Endodermal cell (in vitro differentiated cells): ENCODE measurements around the gene KIF6. TPM values are rescaled to one million over a fixed set of nuclear protein-coding genes. Genes with fewer than 3 reads are reported as not detected.
"Not testable (repeated sequence)": the region's sequence is repeated elsewhere in the genome, so short reads cannot be mapped to it uniquely, and the experiment has no call there.

Experiments used
- DNase-seq: peaks from one replicate; pipeline ENCODE4 v3.0.0-alpha.2; 2017
- H3K27ac ChIP-seq: 2 replicates; pipeline ENCODE4 v1.5.1; 2013; ENCODE audit warnings: mild to moderate bottlenecking, low read depth, low read length, moderate library complexity
- H3K27me3 ChIP-seq: 2 replicates; pipeline ENCODE4 v1.6.1; 2013; ENCODE audit warnings: mild to moderate bottlenecking, low read length, moderate library complexity; ENCODE audit not compliant: insufficient read depth, control insufficient read depth, poor library complexity, severe bottlenecking
- H3K36me3 ChIP-seq: 2 replicates; pipeline ENCODE4 v1.7.0; 2013; ENCODE audit warnings: mild to moderate bottlenecking, low read length, moderate library complexity; ENCODE audit not compliant: control insufficient read depth, insufficient read depth
- H3K4me1 ChIP-seq: one replicate; pipeline ENCODE4 v1.7.0; 2013; ENCODE audit warnings: low read length; ENCODE audit not compliant: control insufficient read depth, insufficient read depth
- H3K4me3 ChIP-seq: 2 replicates; pipeline ENCODE4 v1.5.1; 2013; ENCODE audit warnings: mild to moderate bottlenecking, low read length, moderate library complexity
- H3K9ac ChIP-seq: 2 replicates; pipeline ENCODE4 v1.6.1; 2013; ENCODE audit warnings: mild to moderate bottlenecking, low read length, moderate library complexity; ENCODE audit not compliant: poor library complexity, severe bottlenecking; ENCODE audit errors: extremely low read depth
- H3K9me3 ChIP-seq: 2 replicates; pipeline ENCODE4 v1.6.1; 2013; ENCODE audit warnings: mild to moderate bottlenecking, low read length, moderate library complexity; ENCODE audit not compliant: control insufficient read depth
- H3K27ac Mint-ChIP-seq: 2 replicates; pipeline ENCODE4 v1.8.0; 2020; ENCODE audit warnings: mixed read lengths
- H3K27me3 Mint-ChIP-seq: 2 replicates; pipeline ENCODE4 v1.8.0; 2021; ENCODE audit warnings: mild to moderate bottlenecking, mixed read lengths; ENCODE audit not compliant: insufficient read depth
- H3K36me3 Mint-ChIP-seq: 2 replicates; pipeline ENCODE4 v1.8.0; 2020; ENCODE audit warnings: low read depth, mixed read lengths
- H3K4me1 Mint-ChIP-seq: 2 replicates; pipeline ENCODE4 v1.8.0; 2020; ENCODE audit warnings: mixed read lengths
- H3K4me3 Mint-ChIP-seq: 2 replicates; pipeline ENCODE4 v1.8.0; 2020; ENCODE audit warnings: mild to moderate bottlenecking, moderate library complexity, mixed read lengths
- H3K9me3 Mint-ChIP-seq: 2 replicates; pipeline ENCODE4 v1.8.0; 2020; ENCODE audit warnings: mild to moderate bottlenecking, mixed read lengths
- WGBS, 2 experiments: methylation state at CpG; one replicate each; pipeline versions ENCODE4 v1.1.5 to v1.1.7; 2013; ENCODE audit warnings: missing lambda C conversion rate in 2 of 2, mixed read lengths in 1 of 2; ENCODE audit not compliant: insufficient coverage in 1 of 2, insufficient read length in 1 of 2; 5-methylcytosine and 5-hydroxymethylcytosine counted together
- total RNA-seq, 2 donors: library from RNA; stranded (reverse); fragmentation: NEBNext Ultra II Directional in 1 of 2; extraction: Animal tissue kit (Norgen Biotek cat#: 25700) in 1 of 2; gene quantifications; 2 replicates in 1 of 2; 3 replicates in 1 of 2; pipeline ENCODE4 v1.2.1, GENCODE V29; 2021
- TF ChIP-seq, protein P1 (sequence below): fragments of 200-600 bp; sonication (generic); conservative IDR thresholded peaks from 2 replicates; pipeline ENCODE4 v1.5.0; 2021; ENCODE audit warnings: antibody characterized with exemption, mild to moderate bottlenecking

The KIF6 gene
- total RNA-seq, 2 donors from 2014 or later: 0.62 to 1.1 TPM

DNA sequence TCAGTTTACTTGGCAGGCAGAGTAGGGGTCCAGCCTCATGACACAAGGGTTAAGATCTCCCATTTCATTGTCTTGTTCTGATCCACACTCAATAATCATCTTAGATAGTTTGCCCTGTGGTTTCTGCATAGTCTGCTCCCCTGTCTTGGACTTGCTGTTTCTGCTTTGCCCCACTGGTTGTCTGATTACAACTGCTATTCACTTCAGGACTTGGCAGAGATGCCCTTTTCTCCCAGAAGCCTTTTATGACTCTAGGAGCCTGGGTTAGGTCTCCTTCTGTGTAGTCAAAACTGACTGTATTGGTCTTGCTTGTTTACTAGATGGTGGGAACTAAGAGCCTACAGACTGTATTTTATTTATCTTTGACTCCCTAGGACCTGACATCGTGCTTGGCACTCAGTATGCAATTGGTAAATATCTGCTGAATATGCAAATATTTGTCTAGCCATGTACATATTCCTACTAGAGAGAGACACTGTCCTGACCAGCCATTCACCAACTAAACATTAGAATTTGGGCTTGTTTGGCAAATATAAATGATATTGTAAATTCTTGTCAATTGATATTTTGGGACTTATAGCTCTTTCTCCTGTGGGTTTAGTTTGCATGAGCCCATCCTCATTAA is 236.8 kb downstream of the KIF6 start:
- no peak overlapping the region for H3K4me3 ChIP-seq
- H3K36me3 Mint-ChIP-seq: no peaks in the 10 kb centered on the region
- no peaks in the 10 kb centered on the region for H3K27me3 Mint-ChIP-seq
- peaks cover 22% of the 10 kb centered on the region for H3K4me1 Mint-ChIP-seq
- no peak for DNase-seq
- 100% methylated on average over 1 of the region's 1 CpG; no CpG with 5 or more reads in 1 of the 2 experiments for WGBS, 2 experiments
- no peaks in the 10 kb centered on the region for H3K9me3 ChIP-seq
- no peaks in the 10 kb centered on the region for H3K9me3 Mint-ChIP-seq
- no peaks in the 10 kb centered on the region for H3K36me3 ChIP-seq
- H3K27ac Mint-ChIP-seq: no peak overlapping the region
- H3K27me3 ChIP-seq: no peaks in the 10 kb centered on the region
- H3K4me3 Mint-ChIP-seq: no peak overlapping the region
- TF ChIP-seq, protein P1, sequence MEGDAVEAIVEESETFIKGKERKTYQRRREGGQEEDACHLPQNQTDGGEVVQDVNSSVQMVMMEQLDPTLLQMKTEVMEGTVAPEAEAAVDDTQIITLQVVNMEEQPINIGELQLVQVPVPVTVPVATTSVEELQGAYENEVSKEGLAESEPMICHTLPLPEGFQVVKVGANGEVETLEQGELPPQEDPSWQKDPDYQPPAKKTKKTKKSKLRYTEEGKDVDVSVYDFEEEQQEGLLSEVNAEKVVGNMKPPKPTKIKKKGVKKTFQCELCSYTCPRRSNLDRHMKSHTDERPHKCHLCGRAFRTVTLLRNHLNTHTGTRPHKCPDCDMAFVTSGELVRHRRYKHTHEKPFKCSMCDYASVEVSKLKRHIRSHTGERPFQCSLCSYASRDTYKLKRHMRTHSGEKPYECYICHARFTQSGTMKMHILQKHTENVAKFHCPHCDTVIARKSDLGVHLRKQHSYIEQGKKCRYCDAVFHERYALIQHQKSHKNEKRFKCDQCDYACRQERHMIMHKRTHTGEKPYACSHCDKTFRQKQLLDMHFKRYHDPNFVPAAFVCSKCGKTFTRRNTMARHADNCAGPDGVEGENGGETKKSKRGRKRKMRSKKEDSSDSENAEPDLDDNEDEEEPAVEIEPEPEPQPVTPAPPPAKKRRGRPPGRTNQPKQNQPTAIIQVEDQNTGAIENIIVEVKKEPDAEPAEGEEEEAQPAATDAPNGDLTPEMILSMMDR: no peak
- H3K27ac ChIP-seq: no peak overlapping the region
- H3K4me1 ChIP-seq: no peaks in the 10 kb centered on the region
- no peak overlapping the region for H3K9ac ChIP-seq

DNA sequence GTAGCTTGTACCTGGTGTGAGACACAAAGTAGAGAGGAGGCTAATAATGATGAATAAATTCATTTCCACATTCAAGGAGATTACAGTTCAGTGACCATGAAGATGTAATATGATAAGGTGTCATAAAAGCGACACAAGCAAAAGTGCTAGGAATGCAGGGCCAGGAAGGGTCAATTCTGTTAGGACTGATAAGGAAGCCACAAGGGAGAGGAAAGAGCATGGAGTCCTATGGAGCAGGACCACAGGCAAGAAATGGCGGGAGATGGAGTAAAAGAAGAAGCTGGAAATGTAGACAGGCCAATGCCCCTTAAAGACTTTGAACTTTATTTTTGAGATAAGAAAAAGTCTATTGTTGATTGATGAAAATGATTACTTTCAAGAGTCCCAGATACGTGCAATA is 240.9 kb downstream of the KIF6 start:
- H3K4me3 ChIP-seq: no peak overlapping the region
- no peak for DNase-seq
- no peaks in the 10 kb centered on the region for H3K36me3 Mint-ChIP-seq
- no peaks in the 10 kb centered on the region for H3K4me1 ChIP-seq
- H3K4me3 Mint-ChIP-seq: no peak overlapping the region
- H3K4me1 Mint-ChIP-seq: peaks cover 11% of the 10 kb centered on the region
- no peaks in the 10 kb centered on the region for H3K27me3 Mint-ChIP-seq
- H3K36me3 ChIP-seq: no peaks in the 10 kb centered on the region
- H3K27ac Mint-ChIP-seq: no peak overlapping the region
- WGBS, 2 experiments: 93 to 100% methylated on average over 2 to 3 of the region's 3 CpGs
- H3K27ac ChIP-seq: no peak overlapping the region
- TF ChIP-seq, protein P1: no peak
- no peak overlapping the region for H3K9ac ChIP-seq
- peaks cover 5% of the 10 kb centered on the region for H3K9me3 Mint-ChIP-seq
- H3K9me3 ChIP-seq: no peaks in the 10 kb centered on the region
- H3K27me3 ChIP-seq: no peaks in the 10 kb centered on the region

DNA sequence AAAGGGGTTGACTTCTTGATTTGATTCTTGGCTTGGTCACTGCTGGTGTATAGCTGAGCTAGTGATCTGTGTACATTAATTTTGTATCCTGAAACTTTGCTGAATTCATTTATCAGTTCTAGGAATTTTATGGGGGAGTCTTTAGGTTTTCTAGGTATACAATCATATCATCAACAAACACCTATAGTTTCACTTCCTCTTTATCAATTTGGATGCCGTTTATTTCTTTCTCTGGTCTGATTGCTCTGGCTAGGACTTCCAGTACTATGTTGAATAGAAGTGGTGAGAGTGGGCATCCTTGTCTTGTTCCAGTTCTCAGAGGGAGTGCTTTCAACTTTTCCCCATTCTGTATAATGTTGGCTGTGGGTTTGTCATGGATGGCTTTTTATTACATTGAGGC is 245.4 kb downstream of the KIF6 start:
- not testable (repeated sequence) for H3K9me3 ChIP-seq, H3K27me3 ChIP-seq, H3K27ac ChIP-seq, DNase-seq, H3K27me3 Mint-ChIP-seq, H3K36me3 Mint-ChIP-seq, H3K4me1 ChIP-seq, H3K4me3 ChIP-seq, H3K4me1 Mint-ChIP-seq, H3K27ac Mint-ChIP-seq, H3K4me3 Mint-ChIP-seq, H3K36me3 ChIP-seq, H3K9ac ChIP-seq
- WGBS, 2 experiments: 80% methylated on average over 1 of the region's 1 CpG; no CpG with 5 or more reads in 1 of the 2 experiments
- peaks cover 15% of the 10 kb centered on the region for H3K9me3 Mint-ChIP-seq

DNA sequence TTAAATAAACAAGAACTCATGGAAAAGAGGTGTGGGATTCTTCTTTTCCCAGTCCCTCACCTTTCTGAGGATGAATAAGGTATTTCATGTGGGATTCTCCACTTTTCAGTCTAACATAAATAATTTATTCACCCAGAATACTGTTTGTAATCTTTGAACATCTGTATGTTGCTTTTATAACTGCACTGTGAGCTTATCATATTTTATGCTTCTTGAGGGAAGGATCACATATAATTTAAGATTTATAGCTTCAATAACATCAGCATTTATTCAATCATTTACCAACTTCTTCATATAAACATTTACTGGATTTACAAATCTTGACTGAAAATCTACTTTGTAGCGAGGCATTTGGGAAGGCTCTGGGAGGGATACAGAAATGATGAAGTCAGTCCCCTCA is 248.5 kb downstream of the KIF6 start:
- no peak overlapping the region for H3K4me3 Mint-ChIP-seq
- H3K36me3 Mint-ChIP-seq: no peaks in the 10 kb centered on the region
- no peaks in the 10 kb centered on the region for H3K9me3 ChIP-seq
- TF ChIP-seq, protein P1: no peak
- WGBS, 2 experiments: 93% methylated on average over 1 of the region's 1 CpG; no CpG with 5 or more reads in 1 of the 2 experiments
- no peaks in the 10 kb centered on the region for H3K27me3 Mint-ChIP-seq
- no peak for DNase-seq
- H3K4me3 ChIP-seq: no peak overlapping the region
- no peaks in the 10 kb centered on the region for H3K4me1 ChIP-seq
- no peak overlapping the region for H3K27ac ChIP-seq
- H3K9me3 Mint-ChIP-seq: peaks cover 15% of the 10 kb centered on the region
- H3K9ac ChIP-seq: no peak overlapping the region
- no peaks in the 10 kb centered on the region for H3K27me3 ChIP-seq
- no peaks in the 10 kb centered on the region for H3K36me3 ChIP-seq
- no peak overlapping the region for H3K27ac Mint-ChIP-seq
- no peaks in the 10 kb centered on the region for H3K4me1 Mint-ChIP-seq
